H9 (cell line): ENCODE data around the gene PHACTR1. TPM values are rescaled to one million over a fixed set of nuclear protein-coding genes. Genes with fewer than 3 reads are reported as not detected.

Experiments used
- DNase-seq: peaks from one replicate; pipeline ENCODE4 v3.0.0-alpha.2; 2017
- H2AFZ ChIP-seq: one replicate; pipeline ENCODE4 v1.6.1; 2013; ENCODE audit warnings: mild to moderate bottlenecking, low read length, control low read depth, moderate library complexity
- H2AK5ac ChIP-seq: 2 replicates; pipeline ENCODE4 v1.6.1; 2013; ENCODE audit warnings: low read length, control low read depth, mixed read lengths; ENCODE audit not compliant: insufficient read length
- H2BK120ac ChIP-seq: one replicate; pipeline ENCODE4 v1.6.1; 2013; ENCODE audit warnings: low read depth, mild to moderate bottlenecking, low read length, control low read depth, inconsistent platforms; ENCODE audit not compliant: poor library complexity, severe bottlenecking
- H2BK12ac ChIP-seq: 2 replicates; pipeline ENCODE4 v1.6.1; 2013; ENCODE audit warnings: low read length, control low read depth, mixed read lengths, low read depth; ENCODE audit not compliant: insufficient read length
- H2BK15ac ChIP-seq: 2 replicates; pipeline ENCODE4 v1.6.1; 2013; ENCODE audit warnings: low read depth, low read length, control low read depth
- H2BK20ac ChIP-seq: one replicate; pipeline ENCODE4 v1.6.1; 2013; ENCODE audit warnings: low read depth, mild to moderate bottlenecking, low read length, control low read depth, inconsistent platforms; ENCODE audit not compliant: poor library complexity, severe bottlenecking
- H2BK5ac ChIP-seq: 2 replicates; pipeline ENCODE4 v1.6.1; 2013; ENCODE audit warnings: low read length, control low read depth, mixed read lengths; ENCODE audit not compliant: insufficient read length
- H3K14ac ChIP-seq: 2 replicates; pipeline ENCODE4 v1.6.1; 2013; ENCODE audit warnings: low read length, control low read depth; ENCODE audit not compliant: insufficient read depth
- H3K18ac ChIP-seq: 2 replicates; pipeline ENCODE4 v1.6.1; 2013; ENCODE audit warnings: low read depth, mild to moderate bottlenecking, mixed read lengths, low read length, control low read depth; ENCODE audit not compliant: insufficient read length
- H3K23ac ChIP-seq: 2 replicates; pipeline ENCODE4 v1.6.1; 2013; ENCODE audit warnings: low read length, control low read depth, mixed read lengths, low read depth; ENCODE audit not compliant: insufficient read length
- H3K23me2 ChIP-seq: 2 replicates; pipeline ENCODE4 v1.6.1; 2013; ENCODE audit warnings: low read depth, mild to moderate bottlenecking, mixed read lengths, low read length, control low read depth; ENCODE audit not compliant: insufficient read length, poor library complexity, severe bottlenecking
- H3K27ac ChIP-seq: 2 replicates; pipeline ENCODE4 v1.5.1; 2013; ENCODE audit warnings: low read length, control low read depth, mixed read lengths, low read depth; ENCODE audit not compliant: insufficient read length
- H3K27me3 ChIP-seq: 2 replicates; pipeline ENCODE4 v1.6.1; 2013; ENCODE audit warnings: low read length, control low read depth, inconsistent platforms; ENCODE audit not compliant: insufficient read depth
- H3K4ac ChIP-seq: 2 replicates; pipeline ENCODE4 v1.6.1; 2013; ENCODE audit warnings: low read depth, mild to moderate bottlenecking, control low read depth, inconsistent platforms, low read length, moderate library complexity
- H3K4me1 ChIP-seq: 2 replicates; pipeline ENCODE4 v1.6.1; 2013; ENCODE audit warnings: low read length, control low read depth, inconsistent platforms; ENCODE audit not compliant: insufficient read depth
- H3K4me2 ChIP-seq: 2 replicates; pipeline ENCODE4 v1.6.1; 2013; ENCODE audit warnings: low read length, control low read depth, mixed read lengths; ENCODE audit not compliant: insufficient read length, insufficient read depth
- H3K56ac ChIP-seq: 2 replicates; pipeline ENCODE4 v1.6.1; 2013; ENCODE audit warnings: low read depth, mild to moderate bottlenecking, mixed read lengths, low read length, control low read depth; ENCODE audit not compliant: insufficient read length
- H3K79me1 ChIP-seq: 2 replicates; pipeline ENCODE4 v1.6.1; 2013; ENCODE audit warnings: low read depth, mild to moderate bottlenecking, moderate library complexity, low read length, control low read depth, inconsistent platforms; ENCODE audit not compliant: insufficient read depth, poor library complexity, severe bottlenecking
- H3K79me2 ChIP-seq: 2 replicates; pipeline ENCODE4 v1.6.1; 2013; ENCODE audit warnings: low read length, control low read depth, inconsistent platforms; ENCODE audit not compliant: insufficient read depth
- H3K9ac ChIP-seq: 2 replicates; pipeline ENCODE4 v1.6.1; 2013; ENCODE audit warnings: low read length, control low read depth, mixed read lengths; ENCODE audit not compliant: insufficient read length; ENCODE audit errors: extremely low read depth
- H3K9me3 ChIP-seq: one replicate; pipeline ENCODE4 v1.6.1; 2013; ENCODE audit warnings: low read depth, low read length, inconsistent platforms; ENCODE audit not compliant: control insufficient read depth
- H3T11ph ChIP-seq: one replicate; pipeline ENCODE4 v1.6.1; 2013; ENCODE audit warnings: mild to moderate bottlenecking, low read length, control low read depth, inconsistent platforms
- H4K20me1 ChIP-seq: one replicate; pipeline ENCODE4 v1.6.1; 2013; ENCODE audit not compliant: control insufficient read depth, insufficient read length, insufficient read depth
- H4K5ac ChIP-seq: 2 replicates; pipeline ENCODE4 v1.6.1; 2013; ENCODE audit warnings: low read depth, mild to moderate bottlenecking, mixed read lengths, low read length, control low read depth; ENCODE audit not compliant: insufficient read length
- H4K8ac ChIP-seq: replicated peaks from 2 replicates; pipeline ENCODE4 v1.6.1; 2013; ENCODE audit warnings: low read length, control low read depth, mixed read lengths, low read depth; ENCODE audit not compliant: insufficient read length
- H4K91ac ChIP-seq: 2 replicates; pipeline ENCODE4 v1.6.1; 2013; ENCODE audit warnings: low read depth, mild to moderate bottlenecking, moderate library complexity, mixed read lengths, low read length, control low read depth; ENCODE audit not compliant: insufficient read length
- H3K27ac Mint-ChIP-seq, 3 experiments: 2 replicates in 2 of 3; 3 replicates in 1 of 3; pipeline ENCODE4 v1.8.0; 2020 to 2021; ENCODE audit warnings: mixed read lengths in 3 of 3, mild to moderate bottlenecking in 1 of 3, moderate library complexity in 1 of 3
- H3K27me3 Mint-ChIP-seq: 2 replicates; pipeline ENCODE4 v1.8.0; 2021; ENCODE audit warnings: low read depth, mild to moderate bottlenecking, moderate library complexity, mixed read lengths
- H3K36me3 Mint-ChIP-seq, 3 experiments: 2 replicates in 2 of 3; 3 replicates in 1 of 3; pipeline ENCODE4 v1.8.0; 2020 to 2021; ENCODE audit warnings: low read depth in 3 of 3, mixed read lengths in 3 of 3; ENCODE audit not compliant: insufficient read depth in 1 of 3
- H3K4me1 Mint-ChIP-seq, 2 experiments: 2 replicates each; pipeline ENCODE4 v1.8.0; 2020; ENCODE audit warnings: mixed read lengths in 2 of 2
- H3K4me3 Mint-ChIP-seq, 2 experiments: 2 replicates in 1 of 2; 3 replicates in 1 of 2; pipeline ENCODE4 v1.8.0; 2020 to 2021; ENCODE audit warnings: mild to moderate bottlenecking in 2 of 2, mixed read lengths in 2 of 2, moderate library complexity in 1 of 2
- H3K9me3 Mint-ChIP-seq, 2 experiments: 2 replicates in 1 of 2; 3 replicates in 1 of 2; pipeline ENCODE4 v1.8.0; 2020; ENCODE audit warnings: mild to moderate bottlenecking in 2 of 2, mixed read lengths in 2 of 2, moderate library complexity in 1 of 2
- CTCF ChIP-seq: fragments of 200-600 bp; sonication (generic); conservative IDR thresholded peaks from 3 replicates; pipeline ENCODE4 v1.8.0; 2021; ENCODE audit warnings: antibody characterized with exemption, mild to moderate bottlenecking
- WGBS: extraction: QIAGEN DNeasy Blood & Tissue Kit; methylation state at CpG from one replicate; pipeline ENCODE4 v1.1.7; 2013; ENCODE audit warnings: missing lambda C conversion rate, low lambda C conversion rate, mixed read lengths; ENCODE audit not compliant: insufficient read length; ENCODE audit errors: extremely low coverage; 5-methylcytosine and 5-hydroxymethylcytosine counted together
- total RNA-seq: library from RNA; stranded (reverse); gene quantifications from 2 replicates; pipeline ENCODE4 v1.2.1, GENCODE V29; 2021

Gene PHACTR1
- total RNA-seq, 1 experiment from 2014 or later = 15.9 TPM

- no peak overlapping the region for H2AFZ ChIP-seq
- no peaks in the 10 kb centered on the region for H3K79me2 ChIP-seq
- no peak overlapping the region for H2AK5ac ChIP-seq
- no peaks in the 10 kb centered on the region for H3K27me3 ChIP-seq
- Mint-ChIP-seq H3K9me3 (peaks cover 11 to 13% of the 10 kb centered on the region in 2 experiments; a peak in 4 of 5 replicates), H3K27me3 (no peaks in the 10 kb centered on the region), H3K27ac (no peak overlapping the region), H3K4me1 (peaks cover 23 to 25% of the 10 kb centered on the region in 2 experiments), H3K4me3 (no peak overlapping the region), H3K36me3 (peaks cover 4 to 16% (median 10%) of the 10 kb centered on the region in 3 experiments)
- H2BK12ac ChIP-seq = no peak overlapping the region
- no peaks in the 10 kb centered on the region for H3K23me2 ChIP-seq
- H2BK5ac ChIP-seq = no peak overlapping the region
- WGBS = no CpG with 5 or more reads among the region's 1 CpG
- peaks cover 7% of the 10 kb centered on the region for H3K9me3 ChIP-seq
- H3K56ac ChIP-seq = no peak overlapping the region
- no peak overlapping the region for H3K27ac ChIP-seq
- no peak overlapping the region for H3K18ac ChIP-seq
- H3K14ac ChIP-seq = no peak overlapping the region
- H3K79me1 ChIP-seq = no peaks in the 10 kb centered on the region
- no peak overlapping the region for H3K9ac ChIP-seq
- no peak overlapping the region for H2BK20ac ChIP-seq
- H3T11ph ChIP-seq = no peak overlapping the region
- H4K8ac ChIP-seq = no peak overlapping the region
- no peak for DNase-seq
- no peaks in the 10 kb centered on the region; the same call in 1 of the 2 replicates for H3K4me1 ChIP-seq
- no peak overlapping the region for H3K23ac ChIP-seq
- H3K4me2 ChIP-seq = no peak overlapping the region
- no peak for TF ChIP-seq CTCF
- H4K5ac ChIP-seq = no peak overlapping the region
- H4K20me1 ChIP-seq = no peaks in the 10 kb centered on the region
- no peak overlapping the region for H2BK120ac ChIP-seq
- H4K91ac ChIP-seq = no peak overlapping the region
- no peak overlapping the region for H2BK15ac ChIP-seq
- no peak overlapping the region for H3K4ac ChIP-seq
These were observed 125.1 kb downstream of the PHACTR1 start for GRCh38 chr6:12841619-12842018.
